ENCODE data around the gene TRAPPC10. TPM values are rescaled to one million over a fixed set of nuclear protein-coding genes. Genes with fewer than 3 reads are reported as not detected.

Gene TRAPPC10
- total and polyA plus RNA-seq, 2 donors: 14.0 to 22.4 TPM

GRCh38 chr21:44071359-44072104 is 59.4 kb downstream of the TRAPPC10 start:
- H3K27ac ChIP-seq (ENCODE audit: low read depth in 1 of 2, low read length in 1 of 2): no peak overlapping the region
- peaks cover 60 to 84% of the 10 kb centered on the region in 2 donors for H3K36me3 ChIP-seq (ENCODE audit: control insufficient read depth in 2 of 2, insufficient read depth in 2 of 2, low read length in 1 of 2)
- H3K4me3 ChIP-seq (ENCODE audit: low read length in 2 of 2): no peak overlapping the region
- no peaks in the 10 kb centered on the region for H3K4me1 ChIP-seq (ENCODE audit: control insufficient read depth in 2 of 2, insufficient read depth in 2 of 2, low read length in 2 of 2)
- H3K27me3 ChIP-seq (ENCODE audit: control insufficient read depth in 2 of 2, insufficient read depth in 1 of 2, low read length in 1 of 2): no peaks in the 10 kb centered on the region
- DNase-seq (ENCODE audit: low read depth in 6 of 9, low spot score in 9 of 9): no peak
- H3K9me3 ChIP-seq (ENCODE audit: control insufficient read depth in 2 of 2, insufficient read depth in 1 of 2, low read length in 1 of 2): no peaks in the 10 kb centered on the region
- 97% methylated on average over 15 of the region's 15 CpGs for WGBS

GRCh38 chr21:44072111-44072510 is 60.0 kb downstream of the TRAPPC10 start:
- no peaks in the 10 kb centered on the region for H3K27me3 ChIP-seq (ENCODE audit: control insufficient read depth in 2 of 2, insufficient read depth in 1 of 2, low read length in 1 of 2)
- no peak overlapping the region for H3K27ac ChIP-seq (ENCODE audit: low read depth in 1 of 2, low read length in 1 of 2)
- DNase-seq (ENCODE audit: low read depth in 6 of 9, low spot score in 9 of 9): no peak
- WGBS: 98% methylated on average over 15 of the region's 15 CpGs
- no peak overlapping the region for H3K4me3 ChIP-seq (ENCODE audit: low read length in 2 of 2)
- H3K4me1 ChIP-seq (ENCODE audit: control insufficient read depth in 2 of 2, insufficient read depth in 2 of 2, low read length in 2 of 2): no peaks in the 10 kb centered on the region
- H3K36me3 ChIP-seq (ENCODE audit: control insufficient read depth in 2 of 2, insufficient read depth in 2 of 2, low read length in 1 of 2): peaks cover 59 to 83% of the 10 kb centered on the region in 2 donors
- H3K9me3 ChIP-seq (ENCODE audit: control insufficient read depth in 2 of 2, insufficient read depth in 1 of 2, low read length in 1 of 2): no peaks in the 10 kb centered on the region

- no peak overlapping the region for H3K27ac ChIP-seq (ENCODE audit: low read depth in 1 of 2, low read length in 1 of 2)
- peaks cover 55 to 83% of the 10 kb centered on the region in 2 donors for H3K36me3 ChIP-seq (ENCODE audit: control insufficient read depth in 2 of 2, insufficient read depth in 2 of 2, low read length in 1 of 2)
- H3K4me1 ChIP-seq (ENCODE audit: control insufficient read depth in 2 of 2, insufficient read depth in 2 of 2, low read length in 2 of 2): no peaks in the 10 kb centered on the region
- H3K27me3 ChIP-seq (ENCODE audit: control insufficient read depth in 2 of 2, insufficient read depth in 1 of 2, low read length in 1 of 2): no peaks in the 10 kb centered on the region
- 96% methylated on average over 11 of the region's 11 CpGs for WGBS
- H3K9me3 ChIP-seq (ENCODE audit: control insufficient read depth in 2 of 2, insufficient read depth in 1 of 2, low read length in 1 of 2): no peaks in the 10 kb centered on the region
- H3K4me3 ChIP-seq (ENCODE audit: low read length in 2 of 2): no peak overlapping the region
- DNase-seq (ENCODE audit: low read depth in 6 of 9, low spot score in 9 of 9): no peak
Measured at GRCh38 chr21:44074315-44074958, 62.3 kb downstream of the TRAPPC10 start.

- Histone ChIP-seq H3K9me3 (ENCODE audit: control insufficient read depth in 2 of 2, insufficient read depth in 1 of 2, low read length in 1 of 2) (peaks cover 0 to 1% of the 10 kb centered on the region in 2 donors), H3K27me3 (ENCODE audit: control insufficient read depth in 2 of 2, insufficient read depth in 1 of 2, low read length in 1 of 2) (no peaks in the 10 kb centered on the region), H3K4me3 (ENCODE audit: low read length in 2 of 2) (no peak overlapping the region), H3K4me1 (ENCODE audit: control insufficient read depth in 2 of 2, insufficient read depth in 2 of 2, low read length in 2 of 2) (peaks cover 5% of the 10 kb centered on the region in 2 donors), H3K27ac (ENCODE audit: low read depth in 1 of 2, low read length in 1 of 2) (no peak overlapping the region), H3K36me3 (ENCODE audit: control insufficient read depth in 2 of 2, insufficient read depth in 2 of 2, low read length in 1 of 2) (peaks cover 54 to 75% of the 10 kb centered on the region in 2 donors)
- DNase-seq (ENCODE audit: low read depth in 6 of 9, low spot score in 9 of 9): no peak
- 97% methylated on average over 5 of the region's 5 CpGs for WGBS
Measured at GRCh38 chr21:44076316-44076715, 64.2 kb downstream of the TRAPPC10 start.

GRCh38 chr21:44078411-44078981 is 66.4 kb downstream of the TRAPPC10 start:
- peaks cover 21 to 24% of the 10 kb centered on the region in 2 donors for H3K4me1 ChIP-seq (ENCODE audit: control insufficient read depth in 2 of 2, insufficient read depth in 2 of 2, low read length in 2 of 2)
- H3K9me3 ChIP-seq (ENCODE audit: control insufficient read depth in 2 of 2, insufficient read depth in 1 of 2, low read length in 1 of 2): peaks cover 0 to 1% of the 10 kb centered on the region in 2 donors
- no peak overlapping the region for H3K4me3 ChIP-seq (ENCODE audit: low read length in 2 of 2)
- peaks cover 56 to 76% of the 10 kb centered on the region in 2 donors for H3K36me3 ChIP-seq (ENCODE audit: control insufficient read depth in 2 of 2, insufficient read depth in 2 of 2, low read length in 1 of 2)
- H3K27ac ChIP-seq (ENCODE audit: low read depth in 1 of 2, low read length in 1 of 2): peak overlapping the region in 1 of 2 donors; percentile 53
- H3K27me3 ChIP-seq (ENCODE audit: control insufficient read depth in 2 of 2, insufficient read depth in 1 of 2, low read length in 1 of 2): no peaks in the 10 kb centered on the region
- WGBS: 98% methylated on average over 5 of the region's 5 CpGs
- no peak for DNase-seq (ENCODE audit: low read depth in 6 of 9, low spot score in 9 of 9)

GRCh38 chr21:44079446-44079845 is 67.3 kb downstream of the TRAPPC10 start:
- Histone ChIP-seq H3K27ac (ENCODE audit: low read depth in 1 of 2, low read length in 1 of 2) (no peak overlapping the region), H3K36me3 (ENCODE audit: control insufficient read depth in 2 of 2, insufficient read depth in 2 of 2, low read length in 1 of 2) (peaks cover 48 to 71% of the 10 kb centered on the region in 2 donors), H3K4me1 (ENCODE audit: control insufficient read depth in 2 of 2, insufficient read depth in 2 of 2, low read length in 2 of 2) (peaks cover 26 to 33% of the 10 kb centered on the region in 2 donors), H3K9me3 (ENCODE audit: control insufficient read depth in 2 of 2, insufficient read depth in 1 of 2, low read length in 1 of 2) (peaks cover 0 to 1% of the 10 kb centered on the region in 2 donors), H3K27me3 (ENCODE audit: control insufficient read depth in 2 of 2, insufficient read depth in 1 of 2, low read length in 1 of 2) (no peaks in the 10 kb centered on the region), H3K4me3 (ENCODE audit: low read length in 2 of 2) (no peak overlapping the region)
- DNase-seq (ENCODE audit: low read depth in 6 of 9, low spot score in 9 of 9): no peak
- 98% methylated on average over 3 of the region's 3 CpGs for WGBS

GRCh38 chr21:44079846-44080245 is 67.7 kb downstream of the TRAPPC10 start:
- peaks cover 46 to 71% of the 10 kb centered on the region in 2 donors for H3K36me3 ChIP-seq (ENCODE audit: control insufficient read depth in 2 of 2, insufficient read depth in 2 of 2, low read length in 1 of 2)
- H3K27me3 ChIP-seq (ENCODE audit: control insufficient read depth in 2 of 2, insufficient read depth in 1 of 2, low read length in 1 of 2): no peaks in the 10 kb centered on the region
- no peak overlapping the region for H3K4me3 ChIP-seq (ENCODE audit: low read length in 2 of 2)
- no peak for DNase-seq (ENCODE audit: low read depth in 6 of 9, low spot score in 9 of 9)
- H3K27ac ChIP-seq (ENCODE audit: low read depth in 1 of 2, low read length in 1 of 2): no peak overlapping the region
- peaks cover 30 to 37% of the 10 kb centered on the region in 2 donors for H3K4me1 ChIP-seq (ENCODE audit: control insufficient read depth in 2 of 2, insufficient read depth in 2 of 2, low read length in 2 of 2)
- WGBS: 97% methylated on average over 7 of the region's 7 CpGs
- H3K9me3 ChIP-seq (ENCODE audit: control insufficient read depth in 2 of 2, insufficient read depth in 1 of 2, low read length in 1 of 2): peaks cover 0 to 1% of the 10 kb centered on the region in 2 donors

GRCh38 chr21:44082648-44083440 is 70.7 kb downstream of the TRAPPC10 start:
- DNase-seq (ENCODE audit: low read depth in 6 of 9, low spot score in 9 of 9): no peak
- Histone ChIP-seq H3K27ac (ENCODE audit: low read depth in 1 of 2, low read length in 1 of 2) (peak overlapping the region; percentile 97 to 98), H3K4me3 (ENCODE audit: low read length in 2 of 2) (no peak overlapping the region), H3K36me3 (ENCODE audit: control insufficient read depth in 2 of 2, insufficient read depth in 2 of 2, low read length in 1 of 2) (peaks cover 61 to 79% of the 10 kb centered on the region in 2 donors), H3K27me3 (ENCODE audit: control insufficient read depth in 2 of 2, insufficient read depth in 1 of 2, low read length in 1 of 2) (no peaks in the 10 kb centered on the region), H3K4me1 (ENCODE audit: control insufficient read depth in 2 of 2, insufficient read depth in 2 of 2, low read length in 2 of 2) (peaks cover 36 to 59% of the 10 kb centered on the region in 2 donors), H3K9me3 (ENCODE audit: control insufficient read depth in 2 of 2, insufficient read depth in 1 of 2, low read length in 1 of 2) (peaks cover 0 to 1% of the 10 kb centered on the region in 2 donors)
- whole genome bisulfite sequencing: 89% methylated on average over 24 of the region's 24 CpGs

Measured in thymus (tissue), 11 donors.